Activated B cell treated with CpG ODN at 0.5 μM for 24 hours (primary cell): ENCODE data around the gene BASP1. TPM values are rescaled to one million over a fixed set of nuclear protein-coding genes. Genes with fewer than 3 reads are reported as not detected.

Source experiments
- ATAC-seq: fragments of 200-7000 bp; cut with Tn5 transposase; one replicate; pipeline ENCODE4 v1.10.0; 2021; ENCODE audit warnings: low read depth, mild to moderate bottlenecking, moderate library complexity
- CTCF ChIA-PET: fragments of 350-600 bp; sonication (Branson Sonifier 250); formaldehyde crosslinking; loops from one replicate; lab custom pipeline; 2021; ENCODE audit warnings: antibody characterized with exemption; lab: Charles Lee
- POLR2A ChIA-PET: fragments of 350-600 bp; sonication (Branson Sonifier 250); formaldehyde crosslinking; loops from one replicate; lab custom pipeline; 2021; ENCODE audit warnings: antibody characterized with exemption; lab: Charles Lee
- DNase-seq: peaks from one replicate; pipeline ENCODE4 v3.0.0; 2022
- H3K27ac Mint-ChIP-seq: one replicate; pipeline ENCODE4 v1.8.0; 2020; ENCODE audit warnings: mixed read lengths
- H3K27me3 Mint-ChIP-seq: one replicate; pipeline ENCODE4 v1.8.0; 2021; ENCODE audit warnings: mixed read lengths
- H3K36me3 Mint-ChIP-seq: one replicate; pipeline ENCODE4 v1.8.0; 2021; ENCODE audit warnings: low read depth, mixed read lengths
- H3K4me1 Mint-ChIP-seq: one replicate; pipeline ENCODE4 v1.8.0; 2021; ENCODE audit warnings: mixed read lengths
- H3K4me3 Mint-ChIP-seq: one replicate; pipeline ENCODE4 v1.8.0; 2020; ENCODE audit warnings: mild to moderate bottlenecking, mixed read lengths
- H3K9me3 Mint-ChIP-seq: one replicate; pipeline ENCODE4 v1.8.0; 2020; ENCODE audit warnings: mixed read lengths
- intact Hi-C: fragments of 100-400 bp; cut with micrococcal nuclease; formaldehyde crosslinking; loops from one replicate; pipeline ENCODE4 v1.15.1; 2024
- total RNA-seq: library from RNA; stranded (reverse); gene quantifications from 2 replicates; pipeline ENCODE4 v1.2.3, GENCODE V29; 2022
- TF ChIP-seq, protein P1 (sequence below): fragments of 200-600 bp; IDR thresholded peaks from one replicate; pipeline ENCODE4 v1.8.0; 2022; ENCODE audit warnings: antibody characterized with exemption, mild to moderate bottlenecking

Gene BASP1
- total RNA-seq, 1 donor from 2014 or later = 316 TPM

DNA sequence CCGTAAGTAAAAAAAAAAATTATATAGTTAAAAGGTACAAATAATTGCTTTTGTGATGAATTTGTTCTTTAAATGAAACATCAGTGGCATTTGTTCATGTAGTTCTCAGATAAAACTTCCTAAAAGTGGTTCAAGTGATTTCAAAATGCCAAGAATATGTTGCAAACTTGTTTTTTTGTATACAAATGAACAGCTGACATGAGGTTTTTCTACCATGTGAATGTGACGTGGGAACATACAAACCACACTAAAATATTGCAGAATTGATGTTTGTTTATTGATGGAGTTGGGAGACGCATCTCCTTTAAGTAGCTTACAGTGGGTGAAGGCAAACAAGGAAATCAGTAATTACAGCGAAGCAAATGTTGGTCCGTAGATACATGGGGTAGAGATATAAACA lies 16.9 kb downstream of the BASP1 start:
- no peaks in the 10 kb centered on the region for H3K27me3 Mint-ChIP-seq
- ChIA-PET CTCF (no interaction called here), POLR2A (interaction anchor here (1.1 to 1.3 kb wide), 3 partner anchors 10 to 23 kb away, joined by 3 to 8 read pairs (median 3); no protein-coding TSS in a partner anchor)
- intact Hi-C loops = loop anchor here (1.0 kb wide), 1 partner anchor 8 kb away; no protein-coding TSS in a partner anchor
- H3K4me1 Mint-ChIP-seq = peaks cover 91% of the 10 kb centered on the region
- TF ChIP-seq, protein P1, sequence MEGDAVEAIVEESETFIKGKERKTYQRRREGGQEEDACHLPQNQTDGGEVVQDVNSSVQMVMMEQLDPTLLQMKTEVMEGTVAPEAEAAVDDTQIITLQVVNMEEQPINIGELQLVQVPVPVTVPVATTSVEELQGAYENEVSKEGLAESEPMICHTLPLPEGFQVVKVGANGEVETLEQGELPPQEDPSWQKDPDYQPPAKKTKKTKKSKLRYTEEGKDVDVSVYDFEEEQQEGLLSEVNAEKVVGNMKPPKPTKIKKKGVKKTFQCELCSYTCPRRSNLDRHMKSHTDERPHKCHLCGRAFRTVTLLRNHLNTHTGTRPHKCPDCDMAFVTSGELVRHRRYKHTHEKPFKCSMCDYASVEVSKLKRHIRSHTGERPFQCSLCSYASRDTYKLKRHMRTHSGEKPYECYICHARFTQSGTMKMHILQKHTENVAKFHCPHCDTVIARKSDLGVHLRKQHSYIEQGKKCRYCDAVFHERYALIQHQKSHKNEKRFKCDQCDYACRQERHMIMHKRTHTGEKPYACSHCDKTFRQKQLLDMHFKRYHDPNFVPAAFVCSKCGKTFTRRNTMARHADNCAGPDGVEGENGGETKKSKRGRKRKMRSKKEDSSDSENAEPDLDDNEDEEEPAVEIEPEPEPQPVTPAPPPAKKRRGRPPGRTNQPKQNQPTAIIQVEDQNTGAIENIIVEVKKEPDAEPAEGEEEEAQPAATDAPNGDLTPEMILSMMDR = no peak
- no peak overlapping the region for H3K27ac Mint-ChIP-seq
- H3K4me3 Mint-ChIP-seq = no peak overlapping the region
- DNase-seq (no peak), ATAC-seq (no peak)
- H3K36me3 Mint-ChIP-seq = peaks cover 79% of the 10 kb centered on the region
- no peaks in the 10 kb centered on the region for H3K9me3 Mint-ChIP-seq

DNA sequence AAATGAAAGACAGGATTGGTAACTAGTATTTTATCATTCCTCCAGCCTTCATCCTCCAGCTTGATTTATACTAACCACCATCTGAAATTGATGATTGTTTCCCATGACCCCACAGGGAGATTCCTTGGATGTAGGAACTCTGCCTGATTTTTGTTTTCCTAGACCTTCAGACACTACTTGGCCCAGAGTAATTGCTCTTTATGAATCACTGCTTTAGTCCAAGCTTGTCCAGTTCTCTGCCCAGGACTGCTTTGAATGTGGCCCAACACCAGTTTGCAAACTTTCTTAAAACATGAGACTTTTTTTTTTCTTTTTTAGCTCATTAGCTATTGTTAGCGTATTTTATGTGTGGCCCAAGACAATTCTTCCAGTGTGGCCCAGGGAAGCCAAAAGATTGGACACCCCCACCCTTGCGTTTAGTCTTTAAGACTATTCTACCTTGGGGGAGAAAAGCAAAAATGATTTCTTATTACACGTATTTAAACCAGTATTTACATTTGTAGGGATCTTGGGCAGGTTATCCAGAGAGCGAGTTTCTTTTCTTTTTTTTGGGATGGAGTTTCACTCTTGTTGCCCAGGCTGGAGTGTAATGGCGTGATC lies 18.4 kb downstream of the BASP1 start:
- Mint-ChIP-seq H3K27me3 (no peaks in the 10 kb centered on the region), H3K9me3 (no peaks in the 10 kb centered on the region), H3K4me3 (no peak overlapping the region), H3K36me3 (peaks cover 76% of the 10 kb centered on the region), H3K27ac (peak overlapping the region; percentile 36), H3K4me1 (peaks cover 86% of the 10 kb centered on the region)
- intact Hi-C loops = no loop called here
- TF ChIP-seq, protein P1 = no peak
- ChIA-PET CTCF (interaction anchor here (1.8 kb wide), 1 partner anchor 20 kb away, joined by 5 read pairs; no protein-coding TSS in a partner anchor), POLR2A (interaction anchor here (0.6 to 3.1 kb wide), 7 partner anchors 10 to 83 kb away, joined by 3 to 8 read pairs (median 5); partner anchors contain the start of gene BASP1)
- DNase-seq (no peak), ATAC-seq (no peak)

DNA sequence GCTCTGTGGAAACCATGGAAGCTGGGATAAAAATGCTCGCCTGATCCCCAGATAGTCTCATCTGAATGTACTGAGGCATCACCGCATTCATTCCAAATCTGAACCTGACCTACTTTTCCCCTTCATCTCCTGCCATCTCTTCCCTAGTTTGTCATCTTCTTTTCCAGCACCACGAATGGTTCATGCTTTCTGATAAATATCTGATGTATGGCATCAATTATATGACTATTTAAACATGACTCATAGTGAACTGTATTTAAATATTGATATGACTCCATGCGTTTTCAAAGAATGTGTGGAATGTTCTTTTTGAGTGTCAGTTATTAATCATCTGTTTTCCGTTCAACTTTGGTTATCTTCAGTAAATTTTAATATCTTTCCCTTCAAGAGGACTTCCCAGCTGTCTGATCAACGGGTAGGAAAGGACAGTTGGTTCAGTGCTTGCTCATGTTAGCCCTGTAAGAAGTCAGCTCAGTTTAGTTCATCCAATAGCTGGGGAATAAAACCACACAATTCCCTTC lies 21.1 kb downstream of the BASP1 start:
- intact Hi-C loops = loop anchor here (1.0 to 2.0 kb wide), 3 partner anchors 10 to 19 kb away; no protein-coding TSS in a partner anchor
- TF ChIP-seq, protein P1 = no peak
- H3K27me3 Mint-ChIP-seq = no peaks in the 10 kb centered on the region
- no peaks in the 10 kb centered on the region for H3K9me3 Mint-ChIP-seq
- H3K4me1 Mint-ChIP-seq = peaks cover 89% of the 10 kb centered on the region
- H3K4me3 Mint-ChIP-seq = no peak overlapping the region
- peaks cover 73% of the 10 kb centered on the region for H3K36me3 Mint-ChIP-seq
- DNase-seq (no peak), ATAC-seq (no peak)
- peak overlapping the region; percentile 1 for H3K27ac Mint-ChIP-seq
- CTCF ChIA-PET = interaction anchor here (1.1 kb wide), 1 partner anchor 22 kb away, joined by 4 read pairs; no protein-coding TSS in a partner anchor
- POLR2A ChIA-PET = interaction anchor here (0.6 to 3.1 kb wide), 3 partner anchors 21 to 810 kb away, joined by 3 to 15 read pairs (median 7); partner anchors contain the start of gene BASP1

DNA sequence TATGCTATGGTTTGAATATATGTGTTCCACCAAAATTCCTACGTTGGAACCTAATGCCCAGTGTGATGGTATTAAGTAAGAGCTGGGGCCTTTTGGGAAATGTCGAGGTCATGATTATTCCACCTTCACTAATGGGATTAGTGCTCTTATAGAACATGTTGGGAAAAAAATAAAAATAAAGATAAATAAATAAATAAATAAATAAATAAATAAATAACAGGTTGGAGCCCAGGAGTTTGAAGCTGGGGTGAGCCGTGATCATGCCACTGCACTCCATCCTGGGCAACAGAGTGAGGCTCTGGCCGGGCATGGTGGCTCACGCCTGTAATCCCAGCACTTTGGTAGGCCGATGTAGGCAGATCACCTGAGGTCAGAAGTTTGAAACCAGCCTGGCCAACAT lies 22.5 kb downstream of the BASP1 start:
- intact Hi-C loops = loop anchor here (2.0 kb wide), 1 partner anchor 15 kb away; no protein-coding TSS in a partner anchor
- H3K4me3 Mint-ChIP-seq = no peak overlapping the region
- CTCF ChIA-PET = no interaction called here
- ATAC-seq (no peak), DNase-seq (no peak)
- POLR2A ChIA-PET = no interaction called here
- peaks cover 86% of the 10 kb centered on the region for H3K4me1 Mint-ChIP-seq
- H3K9me3 Mint-ChIP-seq = no peaks in the 10 kb centered on the region
- H3K27ac Mint-ChIP-seq = no peak overlapping the region
- TF ChIP-seq, protein P1 = no peak
- H3K36me3 Mint-ChIP-seq = peaks cover 71% of the 10 kb centered on the region
- H3K27me3 Mint-ChIP-seq = no peaks in the 10 kb centered on the region

DNA sequence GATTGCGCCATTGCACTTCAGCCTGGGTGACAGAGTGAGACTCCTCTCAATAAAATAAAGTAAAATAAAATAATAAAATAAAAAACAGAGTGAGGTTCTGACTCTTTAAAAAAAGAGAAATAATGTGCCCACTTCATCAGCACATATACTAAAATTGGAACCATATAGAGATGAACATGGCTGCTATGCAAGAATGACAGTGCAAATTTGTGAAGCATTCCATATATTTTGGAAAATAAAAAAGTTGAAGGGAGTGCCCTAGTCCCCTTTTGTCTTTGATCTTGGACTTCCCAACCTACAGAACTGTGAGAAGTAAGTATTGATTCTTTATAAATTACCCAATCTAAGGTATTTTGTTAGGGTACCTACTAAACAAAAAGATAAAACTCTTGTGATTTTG lies 23.1 kb downstream of the BASP1 start:
- ChIA-PET POLR2A (no interaction called here), CTCF (no interaction called here)
- ATAC-seq (no peak), DNase-seq (no peak)
- no peak overlapping the region for H3K4me3 Mint-ChIP-seq
- TF ChIP-seq, protein P1 = no peak
- peaks cover 68% of the 10 kb centered on the region for H3K36me3 Mint-ChIP-seq
- no peaks in the 10 kb centered on the region for H3K27me3 Mint-ChIP-seq
- no peak overlapping the region for H3K27ac Mint-ChIP-seq
- peaks cover 81% of the 10 kb centered on the region for H3K4me1 Mint-ChIP-seq
- H3K9me3 Mint-ChIP-seq = no peaks in the 10 kb centered on the region
- intact Hi-C loops = no loop called here
